ENCODE measurements around the gene MYBBP1A. TPM values are rescaled to one million over a fixed set of nuclear protein-coding genes. Genes with fewer than 3 reads are reported as not detected.

MYBBP1A gene
- total and polyA plus RNA-seq, 9 of the 15 experiments (the other 6 are each of a cell fraction or from before 2014, with no cell fraction given) = 2.0 to 114 (median 47.2) TPM

GRCh38 chr17:4576161-4576558 lies 21.0 kb upstream of the MYBBP1A start:
- DNase-seq (ENCODE audit: extremely low read depth in 1 of 4, low spot score in 3 of 4) = no peak
- no TSS peak for BruUV-seq (replicated peaks)
- Histone ChIP-seq H3K36me3 (ENCODE audit: control insufficient read depth, insufficient read depth, low read length) (no peaks in the 10 kb centered on the region), H3K9me1 (ENCODE audit: control insufficient read depth, insufficient read depth, low read length) (no peaks in the 10 kb centered on the region), H3K9me3 (replicated peaks; ENCODE audit: control insufficient read depth, insufficient read depth, low read depth, low read length) (no peaks in the 10 kb centered on the region), H3K4me2 (ENCODE audit: insufficient read depth, low read length) (no peak overlapping the region), H3K4me1 (replicated peaks in 1 of 2; ENCODE audit: control insufficient read depth in 2 of 2, insufficient read depth in 2 of 2, low read length in 2 of 2) (peaks cover 0 to 12% of the 10 kb centered on the region in 2 experiments; a peak in 2 of 5 replicates), H3K27me3 (ENCODE audit: control insufficient read depth in 2 of 2, insufficient read depth in 2 of 2, low read length in 2 of 2) (peaks cover 9 to 53% of the 10 kb centered on the region in 2 experiments), H3K79me2 (ENCODE audit: control insufficient read depth, insufficient read depth, low read length) (no peaks in the 10 kb centered on the region), H4K20me1 (replicated peaks; ENCODE audit: control insufficient read depth, insufficient read depth, low read length) (no peaks in the 10 kb centered on the region), H3K4me3 (no peak overlapping the region), H2AFZ (ENCODE audit: low read depth, low read length) (no peak overlapping the region), H3K9ac (ENCODE audit: insufficient read depth in 1 of 2, low read depth in 2 of 2, low read length in 2 of 2) (no peak overlapping the region), H3K27ac (ENCODE audit: extremely low read depth, low read depth, low read length) (no peak overlapping the region)
- intact Hi-C loops (cut with micrococcal nuclease) = no loop called here
- CTCF ChIA-PET (ENCODE audit: low intra/inter-chr PET ratio) = no interaction called here
- 4% methylated on average over 3 of the region's 6 CpGs for WGBS (ENCODE audit: insufficient coverage, low coverage, missing lambda C conversion rate)
- no peak for TF ChIP-seq GMEB1 (CRISPR knock-in tag; IDR thresholded peaks at IDR 0.05)
- TF ChIP-seq PRPF4 (IDR thresholded peaks at IDR 0.05; ENCODE audit: insufficient read depth, low read depth, low read length, poor library complexity, severe bottlenecking) = no peak
- no peak for TF ChIP-seq ZNF589 (CRISPR knock-in tag; IDR thresholded peaks at IDR 0.05; ENCODE audit: low read depth)
- TF ChIP-seq ATF2 (CRISPR knock-in tag; IDR thresholded peaks at IDR 0.05) = no peak
- in situ Hi-C loops (cut with MboI) = no loop called here
- no peak for FAIRE-seq
- POLR2A ChIA-PET = interaction anchor here (0.6 kb wide), 2 partner anchors 49 to 88 kb away, joined by 3 read pairs; no protein-coding TSS in a partner anchor
- ATAC-seq = no peak

Data from K562 (cell line).